Measurements from ENCODE around the gene GORAB.

GORAB gene

GRCh38 chr1:170539154-170539553, 7.2 kb downstream of the GORAB start:
- DNase-seq: no peak

GRCh38 chr1:170544624-170545023, 12.7 kb downstream of the GORAB start:
- DNase-seq: no peak

GRCh38 chr1:170545476-170545875, 13.5 kb downstream of the GORAB start:
- DNase-seq: no peak

- no peak for DNase-seq
These were observed 15.3 kb downstream of the GORAB start for GRCh38 chr1:170547255-170547654.

- no peak for DNase-seq
These were observed 16.5 kb downstream of the GORAB start for GRCh38 chr1:170548497-170548896.

- no peak for DNase-seq
These were observed 23.4 kb downstream of the GORAB start for GRCh38 chr1:170555370-170555769.

GRCh38 chr1:170556917-170557316, 25.0 kb downstream of the GORAB start:
- DNase-seq: no peak

GRCh38 chr1:170558731-170559130, 26.8 kb downstream of the GORAB start:
- DNase-seq: no peak

- no peak for DNase-seq
These were observed 27.2 kb downstream of the GORAB start for GRCh38 chr1:170559166-170559565.

GRCh38 chr1:170560681-170561285, 28.8 kb downstream of the GORAB start:
- DNase-seq: no peak

- DNase-seq: no peak
These were observed 30.8 kb downstream of the GORAB start for GRCh38 chr1:170562646-170563338.

- DNase-seq: no peak
These were observed 35.2 kb downstream of the GORAB start for GRCh38 chr1:170567214-170567613.

- DNase-seq: no peak
These were observed 36.2 kb downstream of the GORAB start for GRCh38 chr1:170568197-170568596.

GRCh38 chr1:170576980-170577379, 45.0 kb downstream of the GORAB start:
- no peak for DNase-seq

- no peak for DNase-seq
These were observed 46.4 kb downstream of the GORAB start for GRCh38 chr1:170578359-170578758.

GRCh38 chr1:170580636-170581440, 48.9 kb downstream of the GORAB start:
- DNase-seq: no peak

GRCh38 chr1:170583186-170583585, 51.2 kb downstream of the GORAB start:
- no peak for DNase-seq

GRCh38 chr1:170586321-170587252, 54.6 kb downstream of the GORAB start:
- no peak for DNase-seq

- no peak for DNase-seq
These were observed 55.3 kb downstream of the GORAB start for GRCh38 chr1:170587253-170587593.

- DNase-seq: no peak
These were observed 59.1 kb downstream of the GORAB start for GRCh38 chr1:170590921-170591705.

- DNase-seq: no peak
These were observed 60.7 kb downstream of the GORAB start for GRCh38 chr1:170592591-170593111.
